Frontal cortex (tissue), 4 donors: Measurements from ENCODE around the gene YBX2. TPM values are rescaled to one million over a fixed set of nuclear protein-coding genes. Genes with fewer than 3 reads are reported as not detected.
"Not testable (repeated sequence)": the region's sequence is repeated elsewhere in the genome, so short reads cannot be mapped to it uniquely, and the experiment has no call there.

Experiments used
- DNase-seq, 2 donors: peaks; one replicate each; pipeline ENCODE4 v3.0.0; 2012; ENCODE audit warnings: low spot score in 2 of 2
- FAIRE-seq: peaks from 2 replicates; lab custom pipeline; 2012; peaks lifted over from hg19 to GRCh38; lab: Jason Lieb, UNC
- total RNA-seq: library from RNA; depleted of rRNA; stranded (reverse); fragments of >200 nt; gene quantifications from one replicate; pipeline ENCODE4 v1.2.3, GENCODE V29; 2014
- donor health status: control.
- donor health status: control.
- donor health status: control.

The YBX2 gene
- total RNA-seq = 1.2 TPM

DNA sequence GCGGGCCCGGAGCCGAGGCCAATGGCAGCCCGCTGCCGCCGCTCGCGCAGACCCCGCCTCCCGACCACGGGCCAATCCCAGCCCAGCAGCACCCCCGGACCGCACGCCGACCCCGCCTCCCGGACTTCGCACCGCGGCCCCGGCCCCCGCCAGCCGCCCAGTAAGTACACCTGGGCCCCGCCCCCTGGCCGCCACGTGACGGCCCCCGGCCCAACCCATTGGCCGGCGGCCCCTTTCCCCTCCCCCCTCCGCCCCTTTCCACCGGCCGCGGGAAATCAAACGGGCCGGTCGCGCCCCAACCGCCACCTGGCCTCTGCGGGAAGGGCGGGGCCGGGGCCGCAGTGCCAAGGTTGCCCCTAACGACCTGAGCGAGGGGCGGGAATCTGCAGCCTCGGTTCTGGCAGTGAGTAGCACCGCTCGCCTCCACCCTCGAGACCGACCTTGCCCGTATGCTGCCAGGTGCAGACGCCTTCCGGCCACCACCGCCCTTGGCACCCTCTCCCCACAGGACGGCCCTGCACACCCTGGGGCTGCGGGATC lies at the start of gene YBX2:
Gene YBX2 (minus strand): TSS at position 26 of the 540 bp plus-strand sequence. CDS start 139 bp downstream, outside the sequence.
- FAIRE-seq (no peak), DNase-seq (peak; percentile 77 to 86)

DNA sequence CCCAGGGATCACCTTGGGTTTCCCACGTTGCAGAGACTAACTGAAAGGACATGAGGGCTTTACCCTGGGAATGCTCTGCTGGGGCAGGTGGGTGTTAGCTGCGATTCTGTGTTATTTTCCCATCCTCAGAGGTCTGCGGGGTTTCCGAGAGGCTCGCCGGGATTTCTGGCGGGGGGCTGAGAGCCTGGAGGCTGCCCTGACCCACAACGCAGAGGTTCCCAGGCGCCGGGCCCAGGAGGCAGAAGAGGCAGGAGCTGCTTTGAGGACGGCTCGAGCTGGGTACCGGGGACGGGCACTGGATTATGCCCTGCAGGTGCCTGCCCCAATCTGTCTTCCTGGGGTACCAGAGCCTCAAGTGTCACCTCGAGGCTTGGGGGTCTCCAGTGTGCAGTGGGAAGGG lies 48.8 kb upstream of the YBX2 start:
- FAIRE-seq = no peak
- DNase-seq = no peak

DNA sequence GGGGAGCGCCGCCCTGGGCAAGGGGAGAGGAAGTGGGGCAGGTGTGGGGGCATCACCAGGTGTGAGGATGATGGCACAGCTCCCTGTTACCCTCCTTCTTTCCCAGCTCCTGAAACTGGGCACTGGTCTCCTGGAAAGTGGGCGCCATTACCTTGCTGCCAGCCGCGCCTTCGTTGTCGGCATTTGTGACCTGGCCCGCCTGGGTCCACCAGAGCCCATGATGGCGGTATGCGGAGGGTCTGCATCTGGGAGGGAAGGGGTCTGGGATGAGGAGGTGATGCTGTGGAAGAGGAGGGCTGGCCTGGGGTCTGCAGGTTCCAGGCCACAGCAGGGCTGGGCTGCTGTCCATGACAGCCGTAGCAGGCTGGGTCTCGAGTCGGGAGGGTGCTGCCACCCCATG lies 47.4 kb upstream of the YBX2 start:
- no peak for DNase-seq
- FAIRE-seq = no peak

DNA sequence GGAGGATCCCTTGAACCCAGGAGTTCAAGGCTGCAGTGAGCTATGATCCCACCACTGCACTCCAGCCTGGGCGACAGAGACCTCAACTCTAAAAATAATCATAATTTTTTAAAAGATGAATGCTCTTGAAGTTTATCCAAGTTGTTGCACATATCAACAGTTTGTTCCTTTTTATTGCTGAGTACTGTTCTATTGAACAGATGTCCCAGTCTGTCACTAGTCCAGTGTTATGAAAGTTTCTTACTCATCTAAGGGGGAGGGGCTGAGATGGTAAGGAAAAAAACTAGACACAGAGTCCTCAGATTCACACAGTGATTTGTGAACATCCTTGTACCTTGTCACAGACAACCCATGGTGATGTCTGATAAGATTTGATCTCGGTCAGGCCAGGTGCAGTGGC lies 45.7 kb upstream of the YBX2 start:
- no peak for FAIRE-seq
- no peak for DNase-seq

DNA sequence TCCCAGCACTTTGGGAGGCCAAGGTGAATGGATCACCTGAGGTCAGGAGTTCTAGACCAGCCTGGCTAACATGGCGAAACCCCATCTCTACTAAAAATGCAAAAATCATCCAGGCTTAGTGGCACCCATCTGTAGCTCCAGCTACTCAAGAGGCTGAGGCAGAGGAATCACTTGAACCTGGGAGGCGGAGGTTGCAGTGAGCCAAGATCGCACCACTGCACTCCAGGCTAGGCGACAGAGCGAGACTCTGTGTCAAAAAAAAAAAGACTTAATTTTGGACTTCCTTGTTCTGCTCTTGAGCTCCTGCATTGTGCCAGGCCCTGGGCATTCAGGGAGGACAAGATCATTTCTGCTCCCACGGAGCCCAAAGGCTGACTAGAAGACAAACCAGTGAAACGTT lies 43.2 kb upstream of the YBX2 start:
- not testable (repeated sequence) for FAIRE-seq, DNase-seq

DNA sequence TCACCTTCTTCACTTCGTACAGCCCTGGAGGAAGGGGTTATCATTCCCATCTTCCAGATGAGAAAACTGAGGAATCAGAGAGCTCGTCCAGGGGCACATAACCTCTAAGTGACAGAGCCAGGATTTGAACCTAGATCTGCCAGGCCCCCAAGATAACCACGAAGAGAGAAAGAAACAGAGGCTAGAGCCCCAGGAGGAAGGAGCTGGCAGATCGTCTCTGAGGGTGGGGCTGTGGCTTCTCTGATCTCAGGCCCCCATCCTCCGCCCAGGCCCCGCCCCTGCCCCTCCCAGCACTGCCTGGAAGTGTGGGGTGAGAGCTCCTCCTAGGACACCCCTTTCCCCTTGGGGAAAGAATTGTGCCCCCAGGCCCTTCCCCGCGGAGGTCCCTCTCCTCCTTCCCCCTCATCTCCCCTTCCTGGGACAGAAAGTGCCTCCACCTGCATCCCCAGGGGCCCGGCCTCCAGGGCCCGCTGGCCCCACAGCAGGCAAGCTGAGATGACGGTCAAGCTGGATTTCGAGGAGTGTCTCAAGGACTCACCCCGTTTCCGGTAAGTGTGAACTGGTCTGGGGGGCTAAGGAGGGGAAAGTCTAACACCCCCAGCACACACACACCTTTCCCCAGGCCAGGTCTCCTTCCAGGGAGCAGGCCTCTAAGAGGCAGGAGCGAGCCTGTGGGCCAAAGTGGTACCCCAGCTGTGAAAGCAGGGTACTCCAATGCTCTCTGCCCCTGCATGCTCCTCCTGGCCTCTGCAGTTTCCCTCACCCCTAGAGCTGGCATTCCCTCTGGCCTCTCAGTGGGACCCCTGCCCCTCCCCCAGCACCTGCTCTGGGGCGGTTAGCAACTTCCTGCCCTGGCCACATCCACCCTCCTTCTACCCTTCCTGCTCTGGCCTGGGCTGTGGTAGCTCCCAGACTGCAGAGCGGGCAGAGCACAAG lies 42.1 kb upstream of the YBX2 start, which contains the start of gene ACAP1:
Gene ACAP1 (plus strand): TSS at position 290 of the 936 bp plus-strand sequence. CDS start 206 bp downstream, at position 496.
- no peak for DNase-seq
- FAIRE-seq = no peak

DNA sequence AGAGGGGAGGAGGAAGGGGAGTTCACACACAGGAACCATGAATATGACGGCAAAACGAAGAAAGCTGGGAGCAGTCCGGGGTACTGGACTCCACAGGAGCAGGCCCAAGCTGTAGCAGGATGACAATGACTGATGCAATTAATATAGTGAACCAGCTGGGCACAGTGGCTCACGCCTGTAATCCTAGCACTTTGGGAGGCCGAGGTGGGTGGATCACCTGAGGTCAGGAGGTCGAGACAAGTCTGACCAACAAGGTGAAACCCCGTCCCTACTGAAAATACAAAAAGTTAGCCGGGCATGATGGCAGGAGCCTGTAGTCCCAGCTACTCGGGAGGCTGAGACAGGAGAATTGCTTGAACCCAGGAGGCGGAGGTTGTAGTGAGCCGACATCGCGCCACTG lies 41.3 kb upstream of the YBX2 start:
- DNase-seq, FAIRE-seq: not testable (repeated sequence)

DNA sequence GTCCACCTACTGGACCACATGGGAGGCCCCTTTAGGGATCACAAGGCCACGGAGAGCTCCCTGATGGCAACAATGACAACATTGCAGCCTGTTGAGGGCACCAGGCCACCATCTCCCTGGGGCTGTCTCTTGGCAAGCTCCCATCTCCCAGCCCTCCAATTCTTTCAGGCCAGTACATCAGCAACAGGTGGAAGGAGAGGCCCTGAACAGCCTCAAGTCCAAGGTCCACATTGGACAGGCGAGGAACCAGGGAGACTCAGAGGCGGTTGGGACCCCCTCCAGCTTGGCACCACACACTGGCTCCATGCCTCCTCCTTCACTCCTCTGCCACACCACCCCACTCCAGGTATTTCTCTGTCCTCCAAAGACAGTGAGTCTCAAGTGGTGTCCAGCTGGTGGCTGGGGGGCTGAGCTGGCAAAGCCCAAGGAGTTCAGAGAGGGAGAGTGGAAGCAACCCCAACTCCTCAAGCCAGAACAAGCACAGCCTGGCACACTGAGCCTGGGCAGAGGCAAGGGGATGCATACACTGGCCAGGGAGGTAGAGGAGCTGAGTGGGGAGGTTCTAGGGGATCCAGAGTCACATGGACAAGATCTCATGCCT lies 40.6 kb upstream of the YBX2 start:
- FAIRE-seq (no peak), DNase-seq (no peak)

DNA sequence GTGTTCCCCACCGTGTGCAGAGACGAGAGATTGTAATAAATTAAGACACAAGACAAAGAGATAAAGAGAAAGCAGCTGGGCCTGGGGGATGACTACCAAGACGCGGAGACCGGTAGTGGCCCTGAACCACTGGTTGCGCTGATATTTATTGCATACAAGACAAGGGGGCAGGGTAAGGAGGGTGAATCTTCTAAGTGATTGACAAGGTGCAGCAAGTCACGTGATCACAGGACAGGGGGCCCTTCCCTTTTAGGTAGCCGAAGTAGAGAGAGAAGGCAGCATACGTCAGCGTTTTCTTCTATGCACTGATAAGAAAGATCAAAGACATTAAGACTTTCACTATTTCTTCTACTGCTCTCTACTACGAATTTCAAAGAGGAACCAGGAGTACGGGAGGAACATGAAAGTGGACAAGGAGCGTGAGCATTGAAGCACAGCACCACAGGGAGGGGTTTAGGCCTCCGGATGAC lies 38.2 kb upstream of the YBX2 start:
- DNase-seq, FAIRE-seq: not testable (repeated sequence)

DNA sequence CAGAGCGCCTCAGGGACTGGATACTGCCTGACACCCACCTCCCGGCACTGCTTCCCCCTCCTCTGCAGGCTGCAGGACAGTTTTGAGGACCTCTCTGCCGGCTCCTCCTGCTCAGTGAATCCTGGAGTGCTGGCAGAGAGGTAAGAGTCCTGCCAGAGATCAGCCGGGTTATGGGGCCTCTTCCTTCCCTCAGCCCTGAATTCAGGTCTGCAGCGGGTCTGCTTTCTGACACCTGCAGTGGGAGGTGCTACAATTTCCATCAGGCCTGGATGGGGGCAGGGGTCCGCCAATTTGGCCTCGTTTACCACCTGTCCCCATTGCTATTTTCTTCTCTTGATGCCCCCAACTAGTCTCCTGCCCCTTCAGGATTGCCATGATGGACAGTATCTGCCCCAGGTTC lies 37.7 kb upstream of the YBX2 start:
- FAIRE-seq (no peak), DNase-seq (no peak)

DNA sequence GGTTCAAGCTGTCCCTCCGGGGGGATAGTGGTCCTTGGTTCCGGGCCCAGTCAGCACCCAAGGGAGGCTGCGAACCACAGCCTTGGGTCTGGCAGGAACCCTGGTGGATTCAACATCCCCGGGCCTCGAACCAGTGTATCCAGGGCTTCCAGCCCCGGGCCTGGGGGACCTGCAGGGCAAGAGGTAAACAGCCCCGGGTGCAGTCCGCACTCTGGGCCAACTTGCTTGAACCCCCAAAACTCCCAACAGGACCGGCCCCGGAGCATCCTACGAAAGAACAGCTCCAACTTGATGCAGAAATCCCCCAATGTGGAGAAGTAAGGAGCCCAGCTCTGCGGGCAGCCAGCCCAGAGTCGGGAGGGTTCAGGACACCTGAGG lies 36.2 kb upstream of the YBX2 start:
- DNase-seq (no peak), FAIRE-seq (no peak)

DNA sequence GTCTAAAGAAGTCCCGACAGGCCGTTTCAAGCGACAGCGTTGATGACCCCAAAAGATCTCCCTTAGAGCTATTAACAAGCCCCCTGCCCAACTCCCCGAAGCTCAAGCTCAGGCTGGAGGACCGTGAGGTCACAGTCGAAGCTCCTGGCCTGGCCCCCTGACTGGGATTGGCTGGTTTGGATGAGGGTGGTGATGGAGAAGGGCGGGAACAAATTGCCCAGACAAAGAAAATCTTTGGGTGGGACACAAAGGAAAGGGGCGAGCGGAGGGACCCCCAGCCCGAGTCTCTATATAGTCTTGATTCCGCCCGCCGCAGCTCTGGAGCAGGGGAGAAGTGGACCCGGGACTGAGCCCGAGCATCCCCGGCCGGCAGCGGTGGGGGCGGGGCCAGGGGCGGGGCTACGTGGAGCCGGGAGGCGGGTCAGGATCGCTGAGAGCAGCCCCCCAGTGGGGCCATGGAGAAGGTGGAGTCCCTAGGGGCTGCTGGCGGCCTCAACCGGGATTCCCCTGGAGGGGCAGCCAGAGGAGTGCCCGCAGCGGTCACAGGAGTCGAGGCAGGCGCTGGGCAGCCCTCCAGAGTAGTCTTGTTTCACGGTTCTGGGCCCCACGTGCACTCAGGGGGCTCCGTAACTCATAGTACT lies 35.7 kb upstream of the YBX2 start:
- no peak for FAIRE-seq
- peak; percentile 81 to 86 for DNase-seq

DNA sequence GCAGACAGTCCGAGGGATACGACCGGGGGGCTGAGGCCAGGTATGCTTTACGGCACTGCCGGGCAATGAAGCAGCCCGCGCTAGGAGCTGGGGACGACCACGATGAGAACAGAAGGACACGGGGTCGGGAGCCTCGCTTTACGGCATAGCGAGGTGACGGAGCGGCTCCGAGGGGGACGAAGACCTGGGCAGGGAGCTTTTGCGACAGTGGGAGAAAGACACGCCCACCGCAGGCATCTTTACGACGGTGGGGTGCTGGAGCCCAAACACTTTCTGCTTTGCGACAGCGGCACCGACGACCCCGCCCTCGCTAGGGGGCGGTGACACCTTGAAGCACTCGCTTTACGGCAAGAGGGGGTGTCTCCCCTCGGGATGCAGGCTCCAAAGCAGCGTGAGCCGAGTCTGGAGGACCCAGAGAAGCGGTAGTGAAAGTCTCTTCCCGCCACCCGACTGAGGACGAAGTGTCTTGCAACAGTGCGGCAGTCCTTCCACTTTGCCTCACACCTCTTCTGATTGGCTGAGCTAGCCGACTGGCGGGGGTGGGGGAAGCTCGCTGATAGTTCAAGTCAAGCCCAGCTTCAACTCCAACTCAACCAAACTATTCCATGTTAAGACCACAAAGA lies 35.0 kb upstream of the YBX2 start:
- peak; percentile 98 to 99 for DNase-seq
- FAIRE-seq = no peak

DNA sequence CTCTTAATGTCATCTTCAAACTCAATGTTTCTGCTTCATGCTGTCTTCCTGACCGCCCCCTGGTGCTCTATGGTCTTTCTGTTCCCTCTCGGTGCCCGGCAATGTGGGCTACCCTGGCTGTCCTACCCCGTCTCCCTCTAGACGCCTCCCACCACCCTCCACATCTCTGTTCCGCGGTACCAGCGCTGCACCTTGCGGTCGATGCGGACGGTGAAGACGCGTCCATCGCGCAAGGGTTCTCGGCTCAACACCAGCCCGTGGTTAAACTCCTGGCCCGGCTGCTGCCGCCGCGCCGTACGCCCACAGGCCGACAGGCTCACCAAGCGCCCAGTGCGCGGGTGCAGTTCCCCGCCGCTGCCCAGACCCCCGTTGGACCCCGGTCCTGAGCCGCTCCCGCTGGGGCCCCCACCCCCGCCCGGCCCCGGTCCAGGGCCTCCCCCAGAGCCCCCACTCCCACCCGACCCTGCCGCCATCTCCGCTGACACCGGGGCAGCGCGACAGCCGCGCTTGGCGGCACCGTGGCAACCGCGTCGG lies 34.5 kb upstream of the YBX2 start, which contains the start of gene NEURL4:
Gene NEURL4 (minus strand): TSS at position 496 of the 534 bp plus-strand sequence. CDS start 23 bp downstream, at position 473.
- DNase-seq (peak in 1 of 2 donors; percentile 55), FAIRE-seq (no peak)

DNA sequence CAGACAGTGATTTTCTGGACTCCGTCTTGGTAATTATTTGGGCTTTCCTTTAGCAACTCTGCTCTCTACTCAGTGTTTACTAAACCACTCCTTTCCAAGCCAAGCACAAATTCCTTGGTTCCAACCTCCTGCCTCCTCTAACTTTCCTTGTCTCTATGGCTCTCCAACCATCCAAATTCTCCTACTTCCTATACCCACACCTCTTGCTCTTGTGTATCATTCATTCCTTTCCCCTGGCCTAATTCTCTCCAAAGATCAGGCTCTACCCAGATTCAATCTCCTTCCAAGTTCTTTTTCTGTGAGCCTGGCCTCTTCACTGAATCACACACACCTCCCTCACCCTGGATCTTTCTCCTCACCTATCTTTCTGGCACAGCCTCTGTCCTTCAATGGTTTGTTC lies 33.6 kb upstream of the YBX2 start:
- FAIRE-seq (no peak), DNase-seq (no peak)

DNA sequence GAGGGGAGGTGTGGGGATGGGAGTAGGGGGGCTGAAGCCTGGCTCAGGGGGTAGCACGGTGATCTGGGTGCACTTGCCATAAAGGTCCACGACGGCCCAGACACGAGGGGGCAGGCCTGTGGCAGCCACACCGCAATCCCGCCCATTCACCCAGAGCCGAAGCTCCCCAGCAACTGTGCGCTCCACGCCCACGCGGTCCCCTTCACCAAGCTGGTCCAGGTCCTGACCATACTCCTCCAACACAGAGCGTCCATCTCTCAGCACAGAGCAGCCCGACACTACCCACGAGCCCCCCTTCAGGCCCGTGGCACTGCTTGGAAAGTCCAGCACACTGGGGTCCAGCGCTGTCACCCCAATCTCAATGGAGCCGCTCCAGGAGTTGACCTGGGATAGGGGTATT lies 33.1 kb upstream of the YBX2 start:
- FAIRE-seq (no peak), DNase-seq (peak in 1 of 2 donors; percentile 14)

DNA sequence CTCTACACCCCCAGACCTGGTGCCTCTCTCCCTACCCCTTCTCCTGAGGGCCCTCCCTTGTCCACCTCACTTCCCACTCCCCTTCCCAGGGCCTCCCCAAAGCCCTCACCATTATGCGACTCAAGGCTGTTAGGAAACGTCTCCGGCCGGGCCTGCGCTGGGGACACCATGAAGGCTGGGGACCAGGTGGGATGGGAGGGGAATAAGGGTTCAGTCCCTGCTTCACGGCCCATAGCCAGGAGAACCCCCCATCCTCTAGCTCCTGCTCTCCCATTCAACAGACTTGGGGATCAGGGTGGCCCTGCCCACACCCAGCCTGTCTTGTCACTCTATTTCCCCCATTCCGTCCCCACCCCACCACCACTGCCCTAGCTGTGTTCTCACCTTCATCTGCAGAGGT lies 32.6 kb upstream of the YBX2 start:
- DNase-seq (peak in 1 of 2 donors; percentile 22), FAIRE-seq (no peak)

DNA sequence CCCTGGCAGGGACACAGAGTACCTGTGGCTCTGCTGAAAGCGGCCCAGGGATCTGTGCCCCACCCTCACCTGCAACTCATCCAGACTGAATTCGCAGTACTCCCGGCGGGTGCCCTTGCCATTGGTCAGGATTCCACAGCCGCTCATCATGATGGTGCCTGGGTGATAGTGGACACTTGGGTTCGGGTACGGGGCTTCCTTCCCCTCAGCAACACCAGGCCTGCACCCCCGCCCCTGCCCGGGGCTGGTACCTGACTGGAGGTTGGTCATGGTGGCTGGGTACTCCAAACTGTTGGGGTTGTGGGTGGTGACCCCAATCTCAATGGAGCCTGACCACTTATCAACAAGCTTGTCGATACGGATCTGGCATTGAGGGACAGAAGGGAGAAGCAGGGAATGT lies 31.7 kb upstream of the YBX2 start:
- DNase-seq = peak in 1 of 2 donors; percentile 19
- FAIRE-seq = no peak

DNA sequence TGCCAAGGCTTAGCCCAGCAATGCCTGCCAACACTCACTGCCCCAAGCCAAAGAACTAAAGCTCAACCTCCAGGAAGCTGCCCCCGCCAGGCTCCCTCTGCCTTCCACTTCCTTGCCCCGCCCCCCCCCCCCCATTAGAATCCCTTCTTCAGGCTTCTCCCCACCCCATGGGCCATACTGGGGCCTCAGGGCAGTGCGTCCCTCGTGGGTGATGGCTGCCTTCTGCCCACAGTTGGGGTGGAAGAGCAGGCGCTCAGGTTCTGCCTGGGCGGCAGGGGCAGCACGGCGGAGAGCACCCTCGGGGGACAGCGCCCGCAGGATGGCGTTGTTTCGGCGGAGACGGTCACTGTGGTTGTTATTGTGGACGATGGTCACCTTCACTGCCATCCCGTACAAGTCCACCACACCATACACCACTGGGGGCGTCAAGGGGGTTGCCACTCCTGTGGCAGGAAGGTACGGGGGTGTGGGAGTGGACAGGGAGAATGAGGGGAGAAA lies 30.6 kb upstream of the YBX2 start:
- FAIRE-seq = no peak

More for the DNA sequence above, 30.6 kb upstream of the YBX2 start:
- DNase-seq = no peak
